Measurements from ENCODE around the gene SFXN5.

SFXN5 gene

DNA sequence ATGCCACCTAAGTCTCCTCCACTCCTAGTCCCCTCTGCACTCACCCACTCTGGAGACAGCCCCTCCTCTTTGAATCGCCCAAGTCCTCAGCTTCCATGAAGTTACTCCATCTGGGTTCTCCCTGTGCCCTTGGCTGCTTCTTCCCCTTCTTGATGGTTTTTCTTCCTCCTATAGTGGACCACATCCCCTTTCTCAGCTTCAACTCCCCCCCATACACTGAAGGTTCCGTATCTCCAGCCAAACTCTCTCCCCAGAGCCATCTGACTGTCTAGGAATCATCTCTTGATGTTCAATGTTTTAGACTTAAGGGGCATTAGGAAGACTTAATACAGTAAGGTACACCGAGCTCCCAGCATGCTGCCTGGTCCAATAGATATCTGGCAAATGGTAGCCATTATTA lies 114.6 kb downstream of the SFXN5 start:
- TF ChIP-seq, protein P1, sequence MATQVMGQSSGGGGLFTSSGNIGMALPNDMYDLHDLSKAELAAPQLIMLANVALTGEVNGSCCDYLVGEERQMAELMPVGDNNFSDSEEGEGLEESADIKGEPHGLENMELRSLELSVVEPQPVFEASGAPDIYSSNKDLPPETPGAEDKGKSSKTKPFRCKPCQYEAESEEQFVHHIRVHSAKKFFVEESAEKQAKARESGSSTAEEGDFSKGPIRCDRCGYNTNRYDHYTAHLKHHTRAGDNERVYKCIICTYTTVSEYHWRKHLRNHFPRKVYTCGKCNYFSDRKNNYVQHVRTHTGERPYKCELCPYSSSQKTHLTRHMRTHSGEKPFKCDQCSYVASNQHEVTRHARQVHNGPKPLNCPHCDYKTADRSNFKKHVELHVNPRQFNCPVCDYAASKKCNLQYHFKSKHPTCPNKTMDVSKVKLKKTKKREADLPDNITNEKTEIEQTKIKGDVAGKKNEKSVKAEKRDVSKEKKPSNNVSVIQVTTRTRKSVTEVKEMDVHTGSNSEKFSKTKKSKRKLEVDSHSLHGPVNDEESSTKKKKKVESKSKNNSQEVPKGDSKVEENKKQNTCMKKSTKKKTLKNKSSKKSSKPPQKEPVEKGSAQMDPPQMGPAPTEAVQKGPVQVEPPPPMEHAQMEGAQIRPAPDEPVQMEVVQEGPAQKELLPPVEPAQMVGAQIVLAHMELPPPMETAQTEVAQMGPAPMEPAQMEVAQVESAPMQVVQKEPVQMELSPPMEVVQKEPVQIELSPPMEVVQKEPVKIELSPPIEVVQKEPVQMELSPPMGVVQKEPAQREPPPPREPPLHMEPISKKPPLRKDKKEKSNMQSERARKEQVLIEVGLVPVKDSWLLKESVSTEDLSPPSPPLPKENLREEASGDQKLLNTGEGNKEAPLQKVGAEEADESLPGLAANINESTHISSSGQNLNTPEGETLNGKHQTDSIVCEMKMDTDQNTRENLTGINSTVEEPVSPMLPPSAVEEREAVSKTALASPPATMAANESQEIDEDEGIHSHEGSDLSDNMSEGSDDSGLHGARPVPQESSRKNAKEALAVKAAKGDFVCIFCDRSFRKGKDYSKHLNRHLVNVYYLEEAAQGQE (IDR thresholded peaks at IDR 0.05; ENCODE audit: low read depth), result no peak
- no peak for TF ChIP-seq MAX (IDR thresholded peaks at IDR 0.05)
- TF ChIP-seq EGR1 (IDR thresholded peaks at IDR 0.05), result no peak
- no peak for TF ChIP-seq FOXM1 (IDR thresholded peaks at IDR 0.05; ENCODE audit: borderline replicate concordance, low read depth)
- no peak for TF ChIP-seq USF1 (IDR thresholded peaks at IDR 0.05)
- no peak for TF ChIP-seq TCF12 (IDR thresholded peaks at IDR 0.05; ENCODE audit: low read depth)
- no peak for TF ChIP-seq ZBTB7A (IDR thresholded peaks at IDR 0.05; ENCODE audit: low read depth)
- no peak for TF ChIP-seq EP300 (IDR thresholded peaks at IDR 0.05; ENCODE audit: borderline replicate concordance)
- no peak for TF ChIP-seq CEBPB (IDR thresholded peaks at IDR 0.05)
- TF ChIP-seq TEAD4 (IDR thresholded peaks at IDR 0.05), result no peak
- no peak for TF ChIP-seq TAF1 (IDR thresholded peaks at IDR 0.05; ENCODE audit: low read depth)
- no peak for TF ChIP-seq YY1 (IDR thresholded peaks at IDR 0.05; ENCODE audit: low read depth)

DNA sequence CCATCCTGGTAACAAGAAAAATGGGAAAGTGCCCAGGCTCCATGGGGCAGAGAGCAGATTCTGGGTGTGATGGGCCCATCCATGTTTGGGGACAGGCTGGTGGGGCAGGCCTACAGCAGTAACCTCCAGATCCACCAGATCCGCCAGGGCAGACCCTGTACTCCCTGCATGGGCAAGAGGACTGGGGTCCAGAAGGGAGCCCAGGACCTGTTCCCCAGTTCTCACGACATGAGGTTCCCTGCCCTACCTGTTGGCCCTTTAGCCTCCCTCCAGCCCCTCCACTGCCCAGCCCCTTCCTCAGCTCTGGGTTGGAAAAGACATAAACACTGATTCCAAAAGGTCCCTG lies 115.5 kb downstream of the SFXN5 start:
- TF ChIP-seq, protein P1 (IDR thresholded peaks at IDR 0.05; ENCODE audit: low read depth), result no peak
- TF ChIP-seq CEBPB (IDR thresholded peaks at IDR 0.05), result no peak
- TF ChIP-seq TEAD4 (IDR thresholded peaks at IDR 0.05), result no peak
- TF ChIP-seq TCF12 (IDR thresholded peaks at IDR 0.05; ENCODE audit: low read depth), result no peak
- no peak for TF ChIP-seq MAX (IDR thresholded peaks at IDR 0.05)
- no peak for TF ChIP-seq CREB1 (IDR thresholded peaks at IDR 0.05; ENCODE audit: low read depth)

- TF ChIP-seq CREB1 (IDR thresholded peaks at IDR 0.05; ENCODE audit: low read depth) (no peak), EP300 (IDR thresholded peaks at IDR 0.05; ENCODE audit: borderline replicate concordance) (no peak), USF1 (IDR thresholded peaks at IDR 0.05) (no peak)
Measured at GRCh38 chr2:72955228-72956049, 116.1 kb downstream of the SFXN5 start.

GRCh38 chr2:72954376-72955227 lies 116.9 kb downstream of the SFXN5 start:
- no peak for TF ChIP-seq CREB1 (IDR thresholded peaks at IDR 0.05; ENCODE audit: low read depth)
- no peak for TF ChIP-seq USF1 (IDR thresholded peaks at IDR 0.05)
- TF ChIP-seq TCF12 (IDR thresholded peaks at IDR 0.05; ENCODE audit: low read depth), result no peak
- no peak for TF ChIP-seq EGR1 (IDR thresholded peaks at IDR 0.05)
- no peak for TF ChIP-seq YY1 (IDR thresholded peaks at IDR 0.05; ENCODE audit: low read depth)
- no peak for TF ChIP-seq MAX (IDR thresholded peaks at IDR 0.05)
- no peak for TF ChIP-seq EP300 (IDR thresholded peaks at IDR 0.05; ENCODE audit: borderline replicate concordance)
- TF ChIP-seq ZBTB7A (IDR thresholded peaks at IDR 0.05; ENCODE audit: low read depth), result no peak
- no peak for TF ChIP-seq RAD21 (IDR thresholded peaks at IDR 0.05; ENCODE audit: low read depth)
- no peak for TF ChIP-seq TAF1 (IDR thresholded peaks at IDR 0.05; ENCODE audit: low read depth)
- TF ChIP-seq TEAD4 (IDR thresholded peaks at IDR 0.05), result no peak
- TF ChIP-seq, protein P1 (IDR thresholded peaks at IDR 0.05; ENCODE audit: low read depth), result no peak
- no peak for TF ChIP-seq NFIC (IDR thresholded peaks at IDR 0.05)
